ENCODE measurements around the gene NLK.
"Not testable (repeated sequence)": the region's sequence is repeated elsewhere in the genome, so short reads cannot be mapped to it uniquely, and the experiment has no call there.

NLK gene

DNA sequence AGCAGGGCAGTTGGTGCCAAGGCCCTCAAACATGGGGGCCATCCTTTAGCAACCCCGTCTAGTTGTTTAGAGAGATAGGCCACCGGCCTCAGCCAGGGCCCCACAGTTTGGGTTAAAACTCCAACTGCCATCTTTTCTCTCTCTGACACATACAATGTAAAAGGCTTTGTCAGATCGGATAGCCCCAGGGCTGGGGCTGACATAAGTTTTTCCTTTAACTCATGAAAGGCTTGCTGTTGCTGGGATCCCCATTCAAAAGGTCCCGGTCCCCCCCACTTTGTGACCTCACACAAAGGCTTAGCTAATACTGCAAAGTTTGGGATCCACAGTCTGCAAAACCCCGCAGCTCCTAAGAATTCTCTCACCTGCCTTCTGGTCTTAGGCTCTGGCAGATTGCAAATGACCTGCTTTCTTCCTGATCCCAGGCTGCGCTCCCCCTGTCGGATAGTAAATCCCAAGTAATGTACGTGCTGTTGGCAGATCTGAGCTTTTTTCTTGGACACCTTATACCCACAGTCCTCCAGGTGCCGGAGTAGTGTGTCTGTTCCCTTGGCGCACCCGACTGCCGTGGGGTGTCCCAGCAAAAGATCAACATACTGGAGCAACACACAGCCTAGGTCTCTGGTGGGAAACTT lies 192.7 kb downstream of the NLK start:
- DNase-seq = not testable (repeated sequence)

- not testable (repeated sequence) for DNase-seq
Observed at GRCh38 chr17:28236033-28236653, 193.7 kb downstream of the NLK start.

GRCh38 chr17:28238547-28239270 lies 196.2 kb downstream of the NLK start:
- DNase-seq = not testable (repeated sequence)

DNA sequence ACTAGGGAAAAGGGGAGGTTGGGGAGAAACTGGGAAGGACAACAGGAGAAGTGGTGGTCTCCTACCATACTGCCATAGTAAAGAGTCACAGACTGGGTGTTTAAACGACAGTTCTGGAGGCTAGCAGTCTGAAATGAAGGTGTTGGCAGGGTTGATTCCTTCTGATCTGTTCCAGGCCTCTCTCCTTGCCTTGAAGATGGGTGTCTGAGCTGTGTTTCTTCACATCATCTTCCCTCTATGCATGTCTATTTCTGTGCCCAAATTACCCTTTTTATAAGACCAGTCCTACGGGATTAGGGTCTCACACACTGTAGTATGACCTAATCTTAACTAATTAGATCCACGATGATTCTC lies 196.8 kb downstream of the NLK start:
- DNase-seq = no peak

DNA sequence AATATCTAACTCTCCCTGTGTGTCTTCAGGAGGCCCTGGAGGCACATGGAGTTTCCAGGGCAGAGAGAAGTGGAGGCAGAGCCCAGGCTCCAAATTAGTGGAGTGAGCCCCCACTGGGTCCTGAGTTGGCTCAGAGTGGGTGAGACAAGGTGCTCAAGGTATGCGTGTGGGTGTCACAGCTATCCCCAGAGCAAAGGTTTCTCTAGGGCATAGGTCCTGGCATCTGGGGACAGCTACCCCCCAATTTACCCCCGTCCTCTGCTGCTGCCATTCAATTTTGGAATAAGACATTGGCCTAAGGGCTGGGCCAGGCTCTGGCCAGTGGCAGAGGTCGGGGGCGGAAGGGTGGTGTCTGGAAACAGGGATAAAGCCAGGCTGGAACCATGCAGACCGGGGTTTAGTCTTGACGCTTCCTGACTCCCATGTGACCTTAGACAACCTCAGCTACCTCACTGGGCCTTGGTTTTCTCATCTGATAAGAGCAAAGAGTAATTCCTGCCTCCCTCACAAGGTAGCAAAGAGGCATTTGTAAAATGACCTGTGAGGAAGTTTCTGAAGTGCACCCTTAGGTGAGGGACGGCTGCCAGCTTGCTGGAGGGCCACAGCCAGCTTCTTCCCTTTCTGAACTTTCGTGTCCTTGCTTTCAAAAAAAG lies 198.3 kb downstream of the NLK start:
- DNase-seq = no peak

GRCh38 chr17:28242791-28243190 lies 200.3 kb downstream of the NLK start:
- no peak for DNase-seq

DNA sequence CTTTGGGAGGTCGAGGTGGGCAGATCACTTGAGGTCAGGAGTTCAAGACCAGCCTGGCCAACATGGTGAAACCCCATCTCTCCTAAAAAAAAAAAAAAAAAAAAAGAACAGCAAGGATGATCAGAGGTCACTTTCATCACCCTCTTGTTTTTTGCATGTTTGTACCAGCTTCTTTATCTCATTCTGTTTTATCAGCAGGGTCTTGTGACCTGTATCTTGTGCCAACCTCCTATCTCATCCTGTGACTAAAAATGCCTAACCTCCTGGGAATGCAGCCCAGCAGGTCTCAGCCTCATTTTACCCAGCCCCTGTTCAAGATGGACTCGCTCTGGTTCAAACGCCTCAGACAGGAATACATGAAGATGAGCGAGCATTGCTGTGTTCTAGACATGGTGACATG lies 200.8 kb downstream of the NLK start:
- not testable (repeated sequence) for DNase-seq

GRCh38 chr17:28244446-28244845 lies 202.0 kb downstream of the NLK start:
- no peak for DNase-seq

All from NCI-H446 treated with DMSO at 0.1 percent for 48 hours (cell line).